ENCODE data around the gene ZNF148.

DNA sequence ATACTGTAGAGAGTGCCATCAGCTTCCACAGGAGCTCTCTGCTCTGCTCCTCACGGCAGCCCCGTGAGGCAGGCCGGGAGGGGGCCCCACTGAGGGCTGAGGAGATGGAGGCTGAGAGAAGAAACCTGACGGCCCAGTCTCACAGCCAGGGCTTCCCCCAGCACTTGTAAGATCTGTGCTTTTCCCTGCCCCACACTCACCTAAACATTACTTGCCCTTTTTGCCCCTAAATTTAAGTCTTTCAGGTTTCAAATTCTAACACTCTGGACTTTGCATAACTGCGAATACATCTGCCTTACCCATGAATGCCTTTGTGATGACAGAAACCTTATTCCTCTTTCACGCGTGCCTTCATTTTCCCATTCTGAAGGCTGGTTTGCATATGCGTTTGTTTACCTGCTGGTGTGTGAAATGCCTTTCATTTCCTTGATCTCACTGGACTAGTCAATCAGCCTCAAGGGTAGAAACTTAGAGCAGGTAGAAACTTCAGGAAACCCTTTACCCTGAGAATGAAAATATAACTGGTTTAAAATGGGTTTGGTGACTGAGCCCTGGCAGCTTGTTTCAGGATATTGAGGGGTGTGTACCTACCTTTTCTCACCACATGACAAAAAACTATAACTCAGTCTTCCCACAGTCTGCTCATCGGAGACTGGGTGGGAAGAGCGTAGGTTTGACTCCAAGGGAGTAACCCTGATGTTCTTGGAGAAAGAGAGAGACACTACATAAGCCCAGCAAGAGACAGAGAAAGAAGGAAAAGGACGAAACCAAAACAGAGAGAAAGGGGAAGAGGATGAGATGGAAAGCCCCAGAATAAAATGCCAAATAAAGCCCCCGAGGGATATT is 182.7 kb downstream of the ZNF148 start:
- no peak for TF ChIP-seq POLR2A (IDR thresholded peaks at IDR 0.05)
- TF ChIP-seq, protein P1, sequence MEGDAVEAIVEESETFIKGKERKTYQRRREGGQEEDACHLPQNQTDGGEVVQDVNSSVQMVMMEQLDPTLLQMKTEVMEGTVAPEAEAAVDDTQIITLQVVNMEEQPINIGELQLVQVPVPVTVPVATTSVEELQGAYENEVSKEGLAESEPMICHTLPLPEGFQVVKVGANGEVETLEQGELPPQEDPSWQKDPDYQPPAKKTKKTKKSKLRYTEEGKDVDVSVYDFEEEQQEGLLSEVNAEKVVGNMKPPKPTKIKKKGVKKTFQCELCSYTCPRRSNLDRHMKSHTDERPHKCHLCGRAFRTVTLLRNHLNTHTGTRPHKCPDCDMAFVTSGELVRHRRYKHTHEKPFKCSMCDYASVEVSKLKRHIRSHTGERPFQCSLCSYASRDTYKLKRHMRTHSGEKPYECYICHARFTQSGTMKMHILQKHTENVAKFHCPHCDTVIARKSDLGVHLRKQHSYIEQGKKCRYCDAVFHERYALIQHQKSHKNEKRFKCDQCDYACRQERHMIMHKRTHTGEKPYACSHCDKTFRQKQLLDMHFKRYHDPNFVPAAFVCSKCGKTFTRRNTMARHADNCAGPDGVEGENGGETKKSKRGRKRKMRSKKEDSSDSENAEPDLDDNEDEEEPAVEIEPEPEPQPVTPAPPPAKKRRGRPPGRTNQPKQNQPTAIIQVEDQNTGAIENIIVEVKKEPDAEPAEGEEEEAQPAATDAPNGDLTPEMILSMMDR (IDR thresholded peaks at IDR 0.05) = no peak
